Measurements from ENCODE around the gene RGMA. TPM values are rescaled to one million over a fixed set of nuclear protein-coding genes. Genes with fewer than 3 reads are reported as not detected.

RGMA gene
- total and polyA plus RNA-seq, 2 donors (not counting 1 experiment from before 2014, with no cell fraction given) = 0.27 to 1.5 TPM

DNA sequence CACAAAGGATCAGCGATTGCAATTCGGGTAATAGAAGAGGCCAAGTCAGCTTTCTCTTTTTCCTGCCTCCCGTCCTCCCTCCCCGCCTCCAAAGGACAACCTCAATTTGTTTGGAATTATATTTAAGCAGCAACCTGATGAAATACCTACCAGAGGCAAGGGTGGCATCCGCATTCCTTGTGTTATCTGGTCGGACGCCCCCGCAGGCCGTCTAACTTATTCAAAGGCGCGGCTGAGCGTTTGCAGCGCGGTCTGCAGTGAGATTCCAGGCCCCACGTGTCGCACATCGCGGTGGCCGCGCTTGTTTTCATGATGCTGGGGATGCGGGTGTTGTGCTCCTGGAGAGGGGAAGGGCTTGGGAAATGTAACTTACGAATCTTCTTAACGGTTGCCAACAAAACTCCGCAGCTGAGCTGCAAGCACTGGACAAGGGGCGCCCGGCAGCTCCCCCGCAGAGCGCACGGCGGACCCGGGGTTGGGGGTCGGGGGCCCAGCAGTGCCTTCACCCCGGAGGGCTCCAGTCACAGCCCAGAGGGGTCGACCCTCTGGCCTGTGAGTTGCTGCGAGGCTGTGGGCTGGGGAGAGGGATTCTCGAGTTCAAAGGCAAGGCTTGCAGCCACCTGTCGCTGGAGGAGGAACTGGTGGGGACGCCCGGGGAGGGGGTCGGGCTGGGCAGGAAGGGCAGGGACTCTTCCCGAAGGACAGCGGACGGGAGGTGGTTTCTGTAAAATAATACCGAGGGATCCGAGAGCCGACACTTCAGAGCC is 20.5 kb upstream of the RGMA start:
- H3K4me3 ChIP-seq (replicated peaks in 1 of 4; ENCODE audit: control extremely low read depth in 1 of 4, insufficient read depth in 1 of 4, low read depth in 3 of 4, low read length in 4 of 4) = no peak overlapping the region
- no peak overlapping the region for H2AFZ ChIP-seq (ENCODE audit: low read length)
- no peak for DNase-seq (ENCODE audit: low read depth in 2 of 2)
- no peaks in the 10 kb centered on the region for H3K36me3 ChIP-seq (ENCODE audit: control insufficient read depth, insufficient read depth, low read length)
- H3K4me2 ChIP-seq (ENCODE audit: extremely low read depth, insufficient read depth, low read length) = no peak overlapping the region
- H3K27me3 ChIP-seq (ENCODE audit: control insufficient read depth, insufficient read depth, low read length) = no peaks in the 10 kb centered on the region
- no peak overlapping the region for H3K9ac ChIP-seq (ENCODE audit: insufficient read depth, low read length)
- H3K4me1 ChIP-seq (ENCODE audit: control insufficient read depth, extremely low read depth, insufficient read depth, low read length) = no peaks in the 10 kb centered on the region
- H3K27ac ChIP-seq (ENCODE audit: insufficient read depth, low read length) = no peak overlapping the region
- no peaks in the 10 kb centered on the region for H3K9me3 ChIP-seq (ENCODE audit: control insufficient read depth, insufficient read depth, low read depth, low read length)
- H3K79me2 ChIP-seq (ENCODE audit: control insufficient read depth, insufficient read depth, low read length) = no peaks in the 10 kb centered on the region
- TF ChIP-seq EZH2 (IDR thresholded peaks at IDR 0.05; ENCODE audit: low read length, missing control alignments) = no peak
- TF ChIP-seq, protein P1, sequence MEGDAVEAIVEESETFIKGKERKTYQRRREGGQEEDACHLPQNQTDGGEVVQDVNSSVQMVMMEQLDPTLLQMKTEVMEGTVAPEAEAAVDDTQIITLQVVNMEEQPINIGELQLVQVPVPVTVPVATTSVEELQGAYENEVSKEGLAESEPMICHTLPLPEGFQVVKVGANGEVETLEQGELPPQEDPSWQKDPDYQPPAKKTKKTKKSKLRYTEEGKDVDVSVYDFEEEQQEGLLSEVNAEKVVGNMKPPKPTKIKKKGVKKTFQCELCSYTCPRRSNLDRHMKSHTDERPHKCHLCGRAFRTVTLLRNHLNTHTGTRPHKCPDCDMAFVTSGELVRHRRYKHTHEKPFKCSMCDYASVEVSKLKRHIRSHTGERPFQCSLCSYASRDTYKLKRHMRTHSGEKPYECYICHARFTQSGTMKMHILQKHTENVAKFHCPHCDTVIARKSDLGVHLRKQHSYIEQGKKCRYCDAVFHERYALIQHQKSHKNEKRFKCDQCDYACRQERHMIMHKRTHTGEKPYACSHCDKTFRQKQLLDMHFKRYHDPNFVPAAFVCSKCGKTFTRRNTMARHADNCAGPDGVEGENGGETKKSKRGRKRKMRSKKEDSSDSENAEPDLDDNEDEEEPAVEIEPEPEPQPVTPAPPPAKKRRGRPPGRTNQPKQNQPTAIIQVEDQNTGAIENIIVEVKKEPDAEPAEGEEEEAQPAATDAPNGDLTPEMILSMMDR (conservative IDR thresholded peaks at IDR 0.05 in 1 of 2, IDR thresholded peaks at IDR 0.05 in 1 of 2; ENCODE audit: low read depth in 1 of 2, low read length in 2 of 2) = no peak
- no peaks in the 10 kb centered on the region for H4K20me1 ChIP-seq (ENCODE audit: control insufficient read depth, extremely low read depth, insufficient read depth, low read length)

DNA sequence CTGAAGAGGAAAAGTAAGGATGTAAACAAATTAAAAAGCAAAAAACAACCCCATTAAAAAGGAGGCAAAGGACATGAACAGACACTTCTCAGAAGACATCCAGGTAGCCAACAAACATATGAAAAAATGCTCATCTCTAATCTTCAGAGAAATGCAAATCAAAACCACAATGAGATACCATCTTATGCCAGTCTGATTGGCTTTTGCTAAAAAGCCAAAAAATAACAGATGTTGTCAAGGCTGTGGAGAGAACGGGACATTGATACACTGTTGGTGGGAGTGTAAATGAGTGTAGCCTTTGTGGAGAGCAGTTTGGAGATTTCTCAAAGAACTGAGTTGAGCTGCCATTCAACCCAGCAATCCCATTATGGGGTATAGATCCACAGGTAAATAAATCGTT is 18.6 kb upstream of the RGMA start:
- H2AFZ ChIP-seq (ENCODE audit: low read length) = no peak overlapping the region
- H3K27ac ChIP-seq (ENCODE audit: insufficient read depth, low read length) = no peak overlapping the region
- H4K20me1 ChIP-seq (ENCODE audit: control insufficient read depth, extremely low read depth, insufficient read depth, low read length) = no peaks in the 10 kb centered on the region
- H3K36me3 ChIP-seq (ENCODE audit: control insufficient read depth, insufficient read depth, low read length) = no peaks in the 10 kb centered on the region
- no peak overlapping the region for H3K9ac ChIP-seq (ENCODE audit: insufficient read depth, low read length)
- H3K9me3 ChIP-seq (ENCODE audit: control insufficient read depth, insufficient read depth, low read depth, low read length) = no peaks in the 10 kb centered on the region
- H3K4me2 ChIP-seq (ENCODE audit: extremely low read depth, insufficient read depth, low read length) = no peak overlapping the region
- no peaks in the 10 kb centered on the region for H3K4me1 ChIP-seq (ENCODE audit: control insufficient read depth, extremely low read depth, insufficient read depth, low read length)
- no peak overlapping the region for H3K4me3 ChIP-seq (replicated peaks in 1 of 4; ENCODE audit: control extremely low read depth in 1 of 4, insufficient read depth in 1 of 4, low read depth in 3 of 4, low read length in 4 of 4)
- DNase-seq (ENCODE audit: low read depth in 2 of 2) = no peak
- TF ChIP-seq, protein P1 (conservative IDR thresholded peaks at IDR 0.05 in 1 of 2, IDR thresholded peaks at IDR 0.05 in 1 of 2; ENCODE audit: low read depth in 1 of 2, low read length in 2 of 2) = no peak
- TF ChIP-seq EZH2 (IDR thresholded peaks at IDR 0.05; ENCODE audit: low read length, missing control alignments) = no peak
- no peaks in the 10 kb centered on the region for H3K79me2 ChIP-seq (ENCODE audit: control insufficient read depth, insufficient read depth, low read length)
- no peaks in the 10 kb centered on the region for H3K27me3 ChIP-seq (ENCODE audit: control insufficient read depth, insufficient read depth, low read length)

- Histone ChIP-seq H3K4me3 (replicated peaks in 1 of 4; ENCODE audit: control extremely low read depth in 1 of 4, insufficient read depth in 1 of 4, low read depth in 3 of 4, low read length in 4 of 4) (no peak overlapping the region), H3K4me1 (ENCODE audit: control insufficient read depth, extremely low read depth, insufficient read depth, low read length) (no peaks in the 10 kb centered on the region), H3K9ac (ENCODE audit: insufficient read depth, low read length) (no peak overlapping the region), H4K20me1 (ENCODE audit: control insufficient read depth, extremely low read depth, insufficient read depth, low read length) (no peaks in the 10 kb centered on the region), H3K27me3 (ENCODE audit: control insufficient read depth, insufficient read depth, low read length) (no peaks in the 10 kb centered on the region), H3K9me3 (ENCODE audit: control insufficient read depth, insufficient read depth, low read depth, low read length) (no peaks in the 10 kb centered on the region), H3K36me3 (ENCODE audit: control insufficient read depth, insufficient read depth, low read length) (no peaks in the 10 kb centered on the region), H3K27ac (ENCODE audit: insufficient read depth, low read length) (no peak overlapping the region), H2AFZ (ENCODE audit: low read length) (no peak overlapping the region), H3K79me2 (ENCODE audit: control insufficient read depth, insufficient read depth, low read length) (no peaks in the 10 kb centered on the region), H3K4me2 (ENCODE audit: extremely low read depth, insufficient read depth, low read length) (no peak overlapping the region)
- DNase-seq (ENCODE audit: low read depth in 2 of 2) = no peak
- TF ChIP-seq, protein P1 (conservative IDR thresholded peaks at IDR 0.05 in 1 of 2, IDR thresholded peaks at IDR 0.05 in 1 of 2; ENCODE audit: low read depth in 1 of 2, low read length in 2 of 2) = no peak
- no peak for TF ChIP-seq EZH2 (IDR thresholded peaks at IDR 0.05; ENCODE audit: low read length, missing control alignments)
Observed at GRCh38 chr15:93105485-93105884, 16.5 kb upstream of the RGMA start.
